HCT116 (cell line): Measurements from ENCODE around the gene CD72. TPM values are rescaled to one million over a fixed set of nuclear protein-coding genes. Genes with fewer than 3 reads are reported as not detected.

Experiments
- ATAC-seq: fragments of 200-7000 bp; cut with Tn5 transposase; 2 replicates; pipeline ENCODE4 v1.9.1; 2020; ENCODE audit warnings: mild to moderate bottlenecking, moderate library complexity
- BruUV-seq: library from RNA; stranded (reverse); fragments of 400-500 nt; replicated peaks from 2 replicates; lab custom pipeline; 2021; lab: Mats Ljungman, UMichigan
- CTCF ChIA-PET: fragments of 300-600 bp; sonication (Branson Sonifier 250); formaldehyde crosslinking; loops from one replicate; lab custom pipeline; 2021; ENCODE audit warnings: antibody characterized with exemption; lab: Charles Lee
- POLR2A ChIA-PET: fragments of 300-600, 350-600 bp; sonication (Branson Sonifier 250); formaldehyde crosslinking; loops from one replicate; lab custom pipeline; 2021; ENCODE audit warnings: antibody characterized with exemption; lab: Charles Lee
- RAD21 ChIA-PET, 2 experiments: fragments of 300-600 bp; sonication (Branson Sonifier 250); formaldehyde crosslinking; loops; one replicate each; lab custom pipeline; 2023; ENCODE audit warnings: low total read pairs in 2 of 2; ENCODE audit not compliant: uncharacterized antibody in 2 of 2, unreplicated experiment in 2 of 2, low non-redundant PET in 1 of 2; lab: Charles Lee
- DNase-seq: peaks from one replicate; pipeline ENCODE4 v3.0.0-alpha.2; 2010; ENCODE audit warnings: low read depth, low spot score
- H2AFZ ChIP-seq: fragments of 200-600 bp; shearing (Covaris generic), sonication (generic); 2 replicates; pipeline ENCODE4 v1.6.1; 2017; ENCODE audit warnings: low read depth, mixed run types, mixed read lengths, antibody characterized with exemption, low read length; ENCODE audit not compliant: poor library complexity, severe bottlenecking
- H3K27ac ChIP-seq: 2 replicates; pipeline ENCODE4 v1.5.1; 2012; ENCODE audit warnings: low read depth, low read length
- H3K27me3 ChIP-seq: fragments of 200-600 bp; sonication (generic); 2 replicates; pipeline ENCODE4 v1.6.1; 2016; ENCODE audit warnings: mixed run types, low read length, mixed read lengths; ENCODE audit not compliant: insufficient read depth
- H3K36me3 ChIP-seq, 2 experiments: fragments of 200-500 bp in 1 of 2; fragments of 200-600 bp in 1 of 2; sonication (Bioruptor generic) in 1 of 2; sonication (generic) in 1 of 2; 2 replicates each; pipeline versions ENCODE4 v1.5.1 to v1.6.1; 2014 to 2016; ENCODE audit warnings: low read length in 2 of 2, inconsistent platforms in 1 of 2, mixed read lengths in 1 of 2, mixed run types in 1 of 2; ENCODE audit not compliant: insufficient read depth in 2 of 2, control insufficient read depth in 1 of 2
- H3K4me1 ChIP-seq, 2 experiments: fragments of 200-600 bp in 1 of 2; sonication (generic) in 1 of 2; 2 replicates each; pipeline versions ENCODE4 v1.5.1 to v1.6.1; 2012 to 2017; ENCODE audit warnings: low read length in 2 of 2, inconsistent platforms in 1 of 2, mild to moderate bottlenecking in 1 of 2, mixed read lengths in 1 of 2, mixed run types in 1 of 2, moderate library complexity in 1 of 2; ENCODE audit not compliant: insufficient read depth in 2 of 2, control insufficient read depth in 1 of 2
- H3K4me2 ChIP-seq: fragments of 200-600 bp; sonication (generic); 2 replicates; pipeline ENCODE4 v1.6.1; 2017; ENCODE audit warnings: mixed run types, low read length, mixed read lengths
- H3K4me3 ChIP-seq, 2 experiments: fragments of 200-600 bp in 1 of 2; sonication (generic) in 1 of 2; replicated peaks in 1 of 2; 2 replicates each; pipeline ENCODE4 v1.5.1; 2011 to 2016; ENCODE audit warnings: low read length in 2 of 2, control low read depth in 1 of 2, low read depth in 1 of 2, mild to moderate bottlenecking in 1 of 2, mixed read lengths in 1 of 2, mixed run types in 1 of 2
- H3K79me2 ChIP-seq: fragments of 200-600 bp; sonication (generic); 2 replicates; pipeline ENCODE4 v1.6.1; 2017; ENCODE audit warnings: mild to moderate bottlenecking, mixed run types, low read length, moderate library complexity, mixed read lengths; ENCODE audit not compliant: insufficient read depth
- H3K9ac ChIP-seq: fragments of 200-600 bp; sonication (generic); 2 replicates; pipeline ENCODE4 v1.6.1; 2016; ENCODE audit warnings: low read length, mixed read lengths
- H3K9me2 ChIP-seq: fragments of 200-600 bp; sonication (generic), shearing (Covaris generic); 2 replicates; pipeline ENCODE4 v1.6.1; 2017; ENCODE audit warnings: mixed run types, mild to moderate bottlenecking, moderate library complexity; ENCODE audit not compliant: insufficient read depth
- H3K9me3 ChIP-seq, 2 experiments: fragments of 200-500 bp in 1 of 2; fragments of 200-600 bp in 1 of 2; sonication (Bioruptor generic) in 1 of 2; sonication (generic) in 1 of 2; 2 replicates each; pipeline ENCODE4 v1.6.1; 2014 to 2017; ENCODE audit warnings: low read length in 2 of 2, mixed read lengths in 2 of 2, inconsistent platforms in 1 of 2, low read depth in 1 of 2, mild to moderate bottlenecking in 1 of 2, mixed run types in 1 of 2, moderate library complexity in 1 of 2; ENCODE audit not compliant: control insufficient read depth in 1 of 2, insufficient read depth in 1 of 2
- H4K20me1 ChIP-seq: fragments of 200-600 bp; sonication (generic), shearing (Covaris generic); 2 replicates; pipeline ENCODE4 v1.6.1; 2017; ENCODE audit warnings: mixed run types, mild to moderate bottlenecking, moderate library complexity; ENCODE audit not compliant: insufficient read depth
- CEBPB ChIP-seq: IDR thresholded peaks from 2 replicates; pipeline ENCODE4 v1.6.1; 2012; ENCODE audit warnings: low read depth
- EGR1 ChIP-seq: IDR thresholded peaks from 2 replicates; pipeline ENCODE4 v1.6.1; 2012; ENCODE audit warnings: low read depth
- MAX ChIP-seq: IDR thresholded peaks from 2 replicates; pipeline ENCODE4 v1.6.1; 2012
- POLR2A ChIP-seq: IDR thresholded peaks from 2 replicates; pipeline ENCODE4 v1.7.0; 2011; ENCODE audit warnings: borderline replicate concordance; ENCODE audit not compliant: insufficient read depth, insufficient read length; ENCODE audit errors: extremely low read depth
- REST ChIP-seq: IDR thresholded peaks from 2 replicates; pipeline ENCODE4 v1.6.1; 2012; ENCODE audit warnings: low read depth
- intact Hi-C: fragments of 100-400 bp; cut with micrococcal nuclease; formaldehyde crosslinking; loops from 2 replicates; pipeline ENCODE4 v1.10.0; 2022
- total RNA-seq: library from RNA; stranded (reverse); gene quantifications from one replicate; pipeline ENCODE4 v1.2.1, GENCODE V29; 2021; ENCODE audit not compliant: unreplicated experiment

CD72 gene
- total RNA-seq, 1 experiment from 2014 or later: 1.6 TPM

- TF ChIP-seq REST (no peak), MAX (no peak), EGR1 (no peak), POLR2A (no peak), CEBPB (no peak)
Measured at GRCh38 chr9:35629597-35629996, 11.4 kb upstream of the CD72 start (continued).

GRCh38 chr9:35628389-35628991, 10.3 kb upstream of the CD72 start:
- Histone ChIP-seq H3K9me3 (no peaks in the 10 kb centered on the region), H3K79me2 (no peaks in the 10 kb centered on the region), H4K20me1 (no peaks in the 10 kb centered on the region), H3K9ac (no peak overlapping the region), H3K4me3 (no peak overlapping the region), H3K4me2 (no peak overlapping the region), H3K36me3 (no peaks in the 10 kb centered on the region), H3K9me2 (no peaks in the 10 kb centered on the region), H3K27ac (no peak overlapping the region), H2AFZ (no peak overlapping the region), H3K4me1 (peaks cover 0 to 5% of the 10 kb centered on the region in 2 experiments; a peak in 1 of 4 replicates), H3K27me3 (no peaks in the 10 kb centered on the region)
- RAD21 ChIA-PET: no interaction called here
- DNase-seq (no peak), ATAC-seq (no peak)
- no TSS peak for BruUV-seq
- intact Hi-C loops: no loop called here
- POLR2A ChIA-PET: no interaction called here
- CTCF ChIA-PET: interaction anchor here (0.8 to 2.1 kb wide), 2 partner anchors 17 to 128 kb away, joined by 4 to 12 read pairs; no protein-coding TSS in a partner anchor
- TF ChIP-seq REST: no peak
